Fibroblast of lung (primary cell): ENCODE data around the gene SLC25A31. TPM values are rescaled to one million over a fixed set of nuclear protein-coding genes. Genes with fewer than 3 reads are reported as not detected.

Source experiments
- DNase-seq, 2 donors: peaks; one replicate each; pipeline versions ENCODE4 v3.0.0 to v3.0.0-alpha.2; 2010; ENCODE audit warnings: low read depth in 2 of 2
- H2AFZ ChIP-seq: 2 replicates; pipeline ENCODE4 v1.5.1; 2012; ENCODE audit warnings: low read length, control low read depth, inconsistent platforms
- H3K27ac ChIP-seq: 2 replicates; pipeline ENCODE4 v1.5.1; 2011; ENCODE audit warnings: low read length, control low read depth; ENCODE audit not compliant: insufficient read depth
- H3K27me3 ChIP-seq: 2 replicates; pipeline ENCODE4 v1.5.1; 2011; ENCODE audit warnings: mild to moderate bottlenecking, low read length; ENCODE audit not compliant: control insufficient read depth, insufficient read depth
- H3K36me3 ChIP-seq: 2 replicates; pipeline ENCODE4 v1.5.1; 2011; ENCODE audit warnings: low read length; ENCODE audit not compliant: control insufficient read depth, insufficient read depth
- H3K4me1 ChIP-seq: 2 replicates; pipeline ENCODE4 v1.5.1; 2011; ENCODE audit warnings: low read length; ENCODE audit not compliant: control insufficient read depth, insufficient read depth; ENCODE audit errors: extremely low read depth
- H3K4me2 ChIP-seq: 2 replicates; pipeline ENCODE4 v1.5.1; 2011; ENCODE audit warnings: low read length, control low read depth; ENCODE audit not compliant: insufficient read depth; ENCODE audit errors: extremely low read depth
- H3K4me3 ChIP-seq, 4 experiments: fragments of 200-600 bp in 1 of 4; sonication (generic) in 1 of 4; replicated peaks in 1 of 4; 2 replicates each; pipeline ENCODE4 v1.5.1; 2011 to 2016; ENCODE audit warnings: low read length in 4 of 4, low read depth in 3 of 4, mild to moderate bottlenecking in 3 of 4, control low read depth in 2 of 4, inconsistent platforms in 1 of 4, mixed read lengths in 1 of 4; ENCODE audit not compliant: insufficient read depth in 1 of 4; ENCODE audit errors: control extremely low read depth in 1 of 4
- H3K79me2 ChIP-seq: 2 replicates; pipeline ENCODE4 v1.5.1; 2012; ENCODE audit warnings: mild to moderate bottlenecking, low read length, inconsistent platforms; ENCODE audit not compliant: control insufficient read depth, insufficient read depth
- H3K9ac ChIP-seq: 2 replicates; pipeline ENCODE4 v1.5.1; 2011; ENCODE audit warnings: mild to moderate bottlenecking, low read length, control low read depth; ENCODE audit not compliant: insufficient read depth
- H3K9me3 ChIP-seq: 2 replicates; pipeline ENCODE4 v1.5.1; 2012; ENCODE audit warnings: low read depth, low read length; ENCODE audit not compliant: control insufficient read depth, insufficient read depth
- H4K20me1 ChIP-seq: 2 replicates; pipeline ENCODE4 v1.5.1; 2011; ENCODE audit warnings: low read length; ENCODE audit not compliant: control insufficient read depth, insufficient read depth; ENCODE audit errors: extremely low read depth
- CTCF ChIP-seq, 2 donors: IDR thresholded peaks in 1 of 2; conservative IDR thresholded peaks in 1 of 2; 1 replicate in 1 of 2; 2 replicates in 1 of 2; pipeline ENCODE4 v1.5.1; 2011 to 2012; ENCODE audit warnings: low read length in 2 of 2, control low read depth in 1 of 2, inconsistent platforms in 1 of 2, low read depth in 1 of 2, mild to moderate bottlenecking in 1 of 2
- EZH2 ChIP-seq: IDR thresholded peaks from 2 replicates; pipeline ENCODE4 v1.5.1; 2012; ENCODE audit warnings: low read length, control low read depth, mild to moderate bottlenecking; ENCODE audit errors: missing control alignments
- polyA plus RNA-seq, 2 donors: library from polyadenylated mRNA; depleted of rRNA in 1 of 2; stranded (reverse) in 1 of 2; unstranded in 1 of 2; fragments of >200 nt; gene quantifications; 2 replicates each; pipeline ENCODE4 v1.2.1, GENCODE V29; 2011 to 2012; ENCODE audit warnings: missing spikeins in 1 of 2
- total RNA-seq: library from RNA; depleted of rRNA; stranded (reverse); fragments of >200 nt; gene quantifications from 2 replicates; pipeline ENCODE4 v1.2.1, GENCODE V29; 2014

SLC25A31 gene
- total and polyA plus RNA-seq, 2 donors (not counting 1 experiment from before 2014, with no cell fraction given): not detected

GRCh38 chr4:127759228-127759820 is 29.1 kb downstream of the SLC25A31 start:
- Histone ChIP-seq H3K27me3 (no peaks in the 10 kb centered on the region), H3K4me2 (no peak overlapping the region), H3K79me2 (no peaks in the 10 kb centered on the region), H3K9ac (no peak overlapping the region), H3K4me3 (no peak overlapping the region), H3K27ac (no peak overlapping the region), H3K36me3 (no peaks in the 10 kb centered on the region), H2AFZ (no peak overlapping the region), H3K9me3 (no peaks in the 10 kb centered on the region), H4K20me1 (no peaks in the 10 kb centered on the region), H3K4me1 (no peaks in the 10 kb centered on the region)
- no peak for DNase-seq
- no peak for TF ChIP-seq CTCF (conservative IDR thresholded peaks at IDR 0.05 in 1 of 2, IDR thresholded peaks at IDR 0.05 in 1 of 2; ENCODE audit: low read depth in 1 of 2, low read length in 2 of 2)
- no peak for TF ChIP-seq EZH2

DNA sequence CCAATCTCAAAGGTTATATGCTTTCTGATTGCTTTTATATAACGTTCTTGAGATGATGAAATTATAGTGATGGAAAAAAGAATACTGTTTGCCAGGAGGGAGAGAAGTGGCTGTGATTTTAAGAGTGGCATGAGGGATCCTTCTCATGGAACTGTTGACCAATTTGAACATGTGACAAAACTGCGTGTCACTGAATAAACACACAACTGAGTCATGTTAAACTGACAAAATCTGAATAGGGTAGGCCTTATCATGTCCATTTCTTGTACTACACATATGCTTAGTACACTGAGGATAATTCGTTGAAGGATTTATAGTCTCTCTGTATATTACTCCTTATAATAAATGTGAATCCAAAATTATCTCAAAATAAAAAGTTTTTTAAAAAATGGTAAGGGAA is 29.7 kb downstream of the SLC25A31 start:
- H3K36me3 ChIP-seq: no peaks in the 10 kb centered on the region
- H3K4me3 ChIP-seq: no peak overlapping the region
- no peak overlapping the region for H2AFZ ChIP-seq
- no peak overlapping the region for H3K4me2 ChIP-seq
- H4K20me1 ChIP-seq: no peaks in the 10 kb centered on the region
- no peaks in the 10 kb centered on the region for H3K79me2 ChIP-seq
- no peak overlapping the region for H3K9ac ChIP-seq
- no peaks in the 10 kb centered on the region for H3K9me3 ChIP-seq
- no peak overlapping the region for H3K27ac ChIP-seq
- H3K4me1 ChIP-seq: no peaks in the 10 kb centered on the region
- DNase-seq: no peak
- no peaks in the 10 kb centered on the region for H3K27me3 ChIP-seq
- TF ChIP-seq CTCF (conservative IDR thresholded peaks at IDR 0.05 in 1 of 2, IDR thresholded peaks at IDR 0.05 in 1 of 2; ENCODE audit: low read depth in 1 of 2, low read length in 2 of 2): no peak
- no peak for TF ChIP-seq EZH2

DNA sequence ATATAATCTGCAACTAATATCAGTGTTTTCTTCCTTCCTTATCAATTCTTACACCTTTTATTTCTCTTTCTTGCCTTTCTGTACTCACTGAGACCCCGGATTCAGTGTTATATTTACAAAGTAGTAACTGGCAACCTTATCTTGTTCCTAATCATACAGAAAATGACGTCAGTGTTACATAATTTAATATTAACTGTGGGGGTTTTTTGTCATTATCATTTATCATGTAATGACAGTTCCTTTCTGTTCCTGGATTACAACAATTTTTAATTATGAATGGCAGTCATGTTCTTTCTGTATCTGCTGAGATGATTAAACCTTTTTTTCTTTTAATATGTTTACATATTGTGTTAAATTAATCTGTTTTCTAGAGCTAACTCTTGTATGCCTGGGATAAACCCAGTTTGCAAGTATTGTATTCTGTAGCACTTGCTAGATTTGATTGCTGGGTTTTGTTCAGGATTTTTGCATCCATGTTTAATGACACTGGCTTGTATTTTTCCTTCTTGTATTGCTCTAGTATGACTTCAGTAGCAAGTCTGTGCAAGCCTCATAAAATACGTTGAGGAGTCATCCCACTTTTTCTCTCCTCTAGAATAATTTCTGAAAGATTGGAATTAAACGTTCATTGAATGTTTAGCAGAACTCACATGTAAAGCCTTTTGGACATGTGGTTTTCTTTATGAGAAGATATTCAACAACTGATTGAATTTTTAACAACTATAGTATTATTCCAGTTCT is 41.5 kb downstream of the SLC25A31 start:
- no peaks in the 10 kb centered on the region for H4K20me1 ChIP-seq
- H3K79me2 ChIP-seq: no peaks in the 10 kb centered on the region
- H3K4me3 ChIP-seq: no peak overlapping the region
- H3K4me2 ChIP-seq: no peak overlapping the region
- H3K9ac ChIP-seq: no peak overlapping the region
- H3K27ac ChIP-seq: no peak overlapping the region
- TF ChIP-seq EZH2 (no peak), CTCF (conservative IDR thresholded peaks at IDR 0.05 in 1 of 2, IDR thresholded peaks at IDR 0.05 in 1 of 2; ENCODE audit: low read depth in 1 of 2, low read length in 2 of 2) (no peak)
- DNase-seq: no peak
- no peaks in the 10 kb centered on the region for H3K27me3 ChIP-seq
- no peaks in the 10 kb centered on the region for H3K36me3 ChIP-seq
- H2AFZ ChIP-seq: no peak overlapping the region
- no peaks in the 10 kb centered on the region for H3K4me1 ChIP-seq
- H3K9me3 ChIP-seq: no peaks in the 10 kb centered on the region
